ENCODE measurements around the gene HNRNPA1. TPM values are rescaled to one million over a fixed set of nuclear protein-coding genes. Genes with fewer than 3 reads are reported as not detected.
A peak's percentile ranks its signal among the peaks of the same experiment; 100 is the strongest.

HNRNPA1 gene
- total and polyA plus RNA-seq, 5 donors from 2014 or later, result 750 to 1,288 (median 852) TPM

DNA sequence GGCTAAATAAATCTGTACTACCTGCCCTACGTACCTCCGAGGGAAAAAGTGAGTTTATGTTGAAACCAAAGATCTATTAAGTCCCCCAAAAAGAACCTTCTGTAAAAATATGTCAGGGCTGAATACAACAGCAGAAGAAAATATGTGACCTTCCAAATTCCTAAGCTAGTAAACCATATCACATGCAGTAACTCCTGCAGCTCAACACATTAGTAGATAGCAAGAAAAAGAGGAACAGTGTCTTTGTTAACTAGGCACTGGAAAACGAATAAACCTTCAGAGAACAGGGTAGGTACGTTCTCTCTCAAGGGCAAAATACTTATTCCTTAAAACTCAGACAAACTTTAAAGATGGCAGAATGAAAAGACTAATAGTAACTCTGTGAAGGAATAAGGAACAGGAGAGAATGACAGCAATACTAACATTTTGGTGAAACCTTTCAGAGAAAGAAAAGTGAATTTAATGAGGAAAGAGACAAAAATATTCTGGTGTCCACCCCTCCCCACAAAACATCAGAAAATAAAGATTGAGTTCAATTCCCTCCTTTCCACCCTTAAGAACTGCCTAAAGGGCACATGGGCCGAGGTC lies 18.6 kb upstream of the HNRNPA1 start:
- DNase-seq, result no peak
- Histone ChIP-seq H3K4me3 (ENCODE audit: low read depth, low read length) (no peak overlapping the region), H3K9me3 (ENCODE audit: control insufficient read depth in 2 of 2, low read length in 2 of 2) (no peaks in the 10 kb centered on the region), H3K27me3 (ENCODE audit: control insufficient read depth, insufficient read depth, low read length) (no peaks in the 10 kb centered on the region), H3K4me1 (ENCODE audit: control insufficient read depth, insufficient read depth, low read length, poor library complexity, severe bottlenecking) (peaks cover 18% of the 10 kb centered on the region), H3K27ac (ENCODE audit: insufficient read depth, low read length, poor library complexity, severe bottlenecking) (no peak overlapping the region), H3K36me3 (ENCODE audit: control insufficient read depth, insufficient read depth, low read length) (peaks cover 4% of the 10 kb centered on the region)
- H3K4me3 Mint-ChIP-seq, result no peak overlapping the region
- H3K27me3 Mint-ChIP-seq, result no peaks in the 10 kb centered on the region
- peaks cover 7% of the 10 kb centered on the region for H3K36me3 Mint-ChIP-seq
- H3K4me1 Mint-ChIP-seq, result peaks cover 16 to 29% (median 19%) of the 10 kb centered on the region in 4 donors
- ATAC-seq (ENCODE audit: low read depth in 2 of 2), result no peak
- no peaks in the 10 kb centered on the region for H3K9me3 Mint-ChIP-seq
- H3K27ac Mint-ChIP-seq, result peak overlapping the region; percentile 33 to 55 (median 53)

DNA sequence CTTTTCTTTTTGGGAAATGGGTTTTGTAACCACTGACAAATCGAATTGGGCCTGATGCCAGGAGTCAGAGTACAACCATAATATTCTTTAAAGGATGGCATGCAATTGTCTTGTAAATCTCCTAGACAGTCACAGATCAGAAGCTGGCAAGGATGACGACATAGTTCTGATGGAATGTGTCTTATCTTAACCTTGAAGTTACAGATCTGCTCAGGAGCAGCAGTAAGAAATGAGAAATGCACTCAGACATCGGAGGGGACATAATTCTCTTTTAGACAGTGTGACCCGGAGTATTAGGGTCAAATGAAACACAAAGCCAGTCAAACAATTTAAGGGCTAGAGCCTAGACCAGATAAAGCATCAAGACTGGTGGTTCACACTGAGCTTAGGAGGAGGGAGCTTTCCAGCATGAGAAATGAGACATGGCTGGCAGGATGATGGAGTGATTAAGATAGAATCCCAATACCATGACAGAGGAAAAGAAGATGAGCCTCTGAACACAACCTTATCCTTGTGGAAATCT lies 18.1 kb upstream of the HNRNPA1 start:
- Mint-ChIP-seq H3K36me3 (peaks cover 9% of the 10 kb centered on the region), H3K27ac (no peak overlapping the region), H3K4me3 (no peak overlapping the region), H3K9me3 (no peaks in the 10 kb centered on the region), H3K27me3 (no peaks in the 10 kb centered on the region), H3K4me1 (peaks cover 17 to 29% (median 20%) of the 10 kb centered on the region in 4 donors)
- H3K36me3 ChIP-seq (ENCODE audit: control insufficient read depth, insufficient read depth, low read length), result no peaks in the 10 kb centered on the region
- ATAC-seq (ENCODE audit: low read depth in 2 of 2) (no peak), DNase-seq (no peak)
- peaks cover 18% of the 10 kb centered on the region for H3K4me1 ChIP-seq (ENCODE audit: control insufficient read depth, insufficient read depth, low read length, poor library complexity, severe bottlenecking)
- no peaks in the 10 kb centered on the region for H3K9me3 ChIP-seq (ENCODE audit: control insufficient read depth in 2 of 2, low read length in 2 of 2)
- no peak overlapping the region for H3K27ac ChIP-seq (ENCODE audit: insufficient read depth, low read length, poor library complexity, severe bottlenecking)
- no peak overlapping the region for H3K4me3 ChIP-seq (ENCODE audit: low read depth, low read length)
- H3K27me3 ChIP-seq (ENCODE audit: control insufficient read depth, insufficient read depth, low read length), result no peaks in the 10 kb centered on the region

DNA sequence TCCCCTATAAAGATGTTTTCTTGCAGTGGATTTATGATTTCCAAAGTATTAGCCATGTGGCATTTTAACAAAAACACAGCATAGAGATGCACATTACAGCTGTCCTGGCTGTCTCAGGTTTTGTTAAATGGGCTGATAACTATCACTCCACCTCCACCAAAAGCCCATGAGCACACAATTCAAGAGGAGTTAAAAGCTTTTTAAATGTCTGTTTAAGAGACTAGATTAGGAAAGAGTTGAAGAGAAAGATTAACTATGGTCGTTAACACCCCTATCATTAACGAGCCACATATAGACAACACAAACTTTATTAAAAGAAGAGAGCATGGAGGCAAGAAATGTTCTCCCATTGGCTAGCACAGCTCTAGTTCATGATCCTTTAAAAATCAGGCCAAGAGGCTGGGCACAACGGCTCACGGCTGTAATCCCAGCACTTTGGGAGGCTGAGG lies 15.1 kb upstream of the HNRNPA1 start:
- Histone ChIP-seq H3K4me3 (ENCODE audit: low read depth, low read length) (no peak overlapping the region), H3K27ac (ENCODE audit: insufficient read depth, low read length, poor library complexity, severe bottlenecking) (no peak overlapping the region), H3K4me1 (ENCODE audit: control insufficient read depth, insufficient read depth, low read length, poor library complexity, severe bottlenecking) (no peaks in the 10 kb centered on the region), H3K36me3 (ENCODE audit: control insufficient read depth, insufficient read depth, low read length) (no peaks in the 10 kb centered on the region), H3K9me3 (ENCODE audit: control insufficient read depth in 2 of 2, low read length in 2 of 2) (no peaks in the 10 kb centered on the region), H3K27me3 (ENCODE audit: control insufficient read depth, insufficient read depth, low read length) (no peaks in the 10 kb centered on the region)
- Mint-ChIP-seq H3K27me3 (no peaks in the 10 kb centered on the region), H3K36me3 (peaks cover 9% of the 10 kb centered on the region), H3K4me3 (no peak overlapping the region), H3K27ac (peak overlapping the region in 2 of 3 donors; percentile 36 to 40), H3K9me3 (no peaks in the 10 kb centered on the region), H3K4me1 (peaks cover 10 to 18% (median 15%) of the 10 kb centered on the region in 4 donors)
- ATAC-seq (ENCODE audit: low read depth in 2 of 2) (no peak), DNase-seq (no peak)

DNA sequence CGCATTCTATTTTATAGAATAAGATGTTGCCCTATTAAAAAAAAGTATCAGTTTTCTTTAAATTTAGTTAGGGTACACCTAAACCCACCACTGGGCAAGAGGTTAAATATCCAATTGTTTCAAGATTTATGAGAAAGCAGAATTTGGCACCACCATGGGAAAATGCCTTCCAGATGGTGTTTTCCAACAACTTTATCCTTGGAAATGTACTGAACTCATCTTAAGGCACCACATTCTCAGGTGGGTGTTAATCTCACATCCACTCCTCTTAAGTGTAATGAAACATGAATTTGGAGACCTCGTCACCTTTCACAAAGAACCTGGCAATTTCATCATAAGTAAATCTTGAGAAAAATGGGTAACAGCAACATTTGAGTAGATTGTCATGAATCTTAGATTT lies 13.7 kb upstream of the HNRNPA1 start:
- H3K4me3 Mint-ChIP-seq, result no peak overlapping the region
- no peak for DNase-seq

DNA sequence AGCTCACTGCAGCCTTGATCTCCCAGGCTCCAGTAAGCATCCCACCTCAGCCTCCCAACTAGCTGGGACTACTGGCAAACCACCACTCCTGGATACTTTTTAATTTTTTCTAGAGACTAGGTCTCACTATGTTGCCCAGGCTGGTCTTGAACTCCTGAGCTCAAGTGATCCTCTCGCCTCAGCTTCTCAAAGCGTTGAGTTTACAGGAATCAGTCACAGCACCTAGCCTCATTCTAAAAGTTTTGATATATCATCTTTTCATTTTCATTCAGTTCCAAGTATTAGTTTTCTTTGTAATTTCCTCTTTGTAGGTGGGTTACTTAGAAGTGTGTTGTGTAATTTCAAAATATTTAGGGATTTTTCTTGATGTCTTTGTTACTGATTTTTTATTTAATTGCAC lies 10.2 kb upstream of the HNRNPA1 start:
- Mint-ChIP-seq H3K4me1 (peaks cover 28 to 53% (median 34%) of the 10 kb centered on the region in 4 donors), H3K27me3 (no peaks in the 10 kb centered on the region), H3K4me3 (no peak overlapping the region), H3K9me3 (no peaks in the 10 kb centered on the region), H3K36me3 (peaks cover 12% of the 10 kb centered on the region), H3K27ac (peak overlapping the region in 1 of 3 donors; percentile 93)
- Histone ChIP-seq H3K36me3 (ENCODE audit: control insufficient read depth, insufficient read depth, low read length) (peaks cover 7% of the 10 kb centered on the region), H3K27me3 (ENCODE audit: control insufficient read depth, insufficient read depth, low read length) (no peaks in the 10 kb centered on the region), H3K4me1 (ENCODE audit: control insufficient read depth, insufficient read depth, low read length, poor library complexity, severe bottlenecking) (peaks cover 4% of the 10 kb centered on the region), H3K4me3 (ENCODE audit: low read depth, low read length) (no peak overlapping the region), H3K9me3 (ENCODE audit: control insufficient read depth in 2 of 2, low read length in 2 of 2) (no peaks in the 10 kb centered on the region), H3K27ac (ENCODE audit: insufficient read depth, low read length, poor library complexity, severe bottlenecking) (no peak overlapping the region)
- peak in 1 of 2 donors; percentile 31 for ATAC-seq (ENCODE audit: low read depth in 2 of 2)
- peak in 1 of 3 donors; percentile 51 for DNase-seq

More for the DNA sequence above, 13.7 kb upstream of the HNRNPA1 start:
- H3K4me3 ChIP-seq (ENCODE audit: low read depth, low read length), result no peak overlapping the region
- ATAC-seq (ENCODE audit: low read depth in 2 of 2), result no peak
- no peaks in the 10 kb centered on the region for H3K27me3 ChIP-seq (ENCODE audit: control insufficient read depth, insufficient read depth, low read length)
- H3K36me3 ChIP-seq (ENCODE audit: control insufficient read depth, insufficient read depth, low read length), result no peaks in the 10 kb centered on the region
- Mint-ChIP-seq H3K27ac (no peak overlapping the region), H3K4me1 (peaks cover 15 to 28% (median 18%) of the 10 kb centered on the region in 4 donors), H3K27me3 (no peaks in the 10 kb centered on the region), H3K36me3 (peaks cover 9% of the 10 kb centered on the region), H3K9me3 (no peaks in the 10 kb centered on the region)
- H3K9me3 ChIP-seq (ENCODE audit: control insufficient read depth in 2 of 2, low read length in 2 of 2), result no peaks in the 10 kb centered on the region
- H3K4me1 ChIP-seq (ENCODE audit: control insufficient read depth, insufficient read depth, low read length, poor library complexity, severe bottlenecking), result peaks cover 2% of the 10 kb centered on the region
- H3K27ac ChIP-seq (ENCODE audit: insufficient read depth, low read length, poor library complexity, severe bottlenecking), result no peak overlapping the region

DNA sequence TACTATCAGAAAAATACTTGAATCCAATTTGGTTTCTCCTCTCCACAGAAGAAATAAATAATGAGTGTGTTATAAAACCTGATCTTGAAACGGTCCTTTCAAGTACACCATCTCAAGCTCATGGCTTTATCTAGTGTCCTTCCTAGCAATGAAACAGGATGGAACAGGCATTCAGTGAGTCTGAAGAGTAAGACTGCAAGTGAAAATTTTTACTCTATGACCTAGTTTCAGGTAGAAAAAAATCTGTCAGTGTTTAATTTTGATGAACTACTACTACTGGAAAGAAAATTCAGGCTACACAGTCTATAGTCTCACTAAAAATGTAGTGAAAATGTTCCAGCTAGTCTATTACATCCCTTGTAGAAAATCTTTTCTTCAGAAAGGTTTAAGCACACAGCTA lies 8.3 kb upstream of the HNRNPA1 start:
- Mint-ChIP-seq H3K4me1 (peaks cover 35 to 72% (median 44%) of the 10 kb centered on the region in 4 donors), H3K9me3 (no peaks in the 10 kb centered on the region), H3K36me3 (peaks cover 6% of the 10 kb centered on the region), H3K27me3 (no peaks in the 10 kb centered on the region), H3K4me3 (no peak overlapping the region), H3K27ac (peak overlapping the region; percentile 3 to 66 (median 45))
- Histone ChIP-seq H3K4me1 (ENCODE audit: control insufficient read depth, insufficient read depth, low read length, poor library complexity, severe bottlenecking) (peaks cover 15% of the 10 kb centered on the region), H3K27ac (ENCODE audit: insufficient read depth, low read length, poor library complexity, severe bottlenecking) (peak overlapping the region; percentile 28), H3K4me3 (ENCODE audit: low read depth, low read length) (no peak overlapping the region), H3K36me3 (ENCODE audit: control insufficient read depth, insufficient read depth, low read length) (peaks cover 7% of the 10 kb centered on the region), H3K27me3 (ENCODE audit: control insufficient read depth, insufficient read depth, low read length) (no peaks in the 10 kb centered on the region), H3K9me3 (ENCODE audit: control insufficient read depth in 2 of 2, low read length in 2 of 2) (no peaks in the 10 kb centered on the region)
- DNase-seq (peak in 1 of 3 donors; percentile 34), ATAC-seq (ENCODE audit: low read depth in 2 of 2) (no peak)

DNA sequence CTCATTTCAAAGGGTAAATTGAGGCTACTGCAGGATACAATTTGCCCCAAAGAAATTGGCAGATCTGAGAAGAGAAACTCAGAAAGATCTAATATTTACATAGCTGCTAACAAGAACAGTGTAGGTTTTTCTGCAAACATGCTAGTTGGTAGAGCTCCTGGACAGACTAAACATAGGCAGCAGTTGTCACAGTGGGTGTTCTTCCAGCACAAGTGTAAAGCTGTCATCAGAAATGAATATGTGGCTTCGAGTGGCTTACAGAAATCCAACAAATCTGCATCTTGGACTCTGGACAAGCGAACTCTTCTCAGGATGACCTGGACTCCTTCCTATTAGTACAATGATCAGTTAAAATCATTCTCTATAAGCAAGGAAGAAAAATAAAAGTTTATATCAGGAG lies 6.5 kb upstream of the HNRNPA1 start:
- no peak overlapping the region for H3K27ac ChIP-seq (ENCODE audit: insufficient read depth, low read length, poor library complexity, severe bottlenecking)
- H3K4me1 Mint-ChIP-seq, result peaks cover 35 to 69% (median 44%) of the 10 kb centered on the region in 4 donors
- peaks cover 7% of the 10 kb centered on the region for H3K36me3 ChIP-seq (ENCODE audit: control insufficient read depth, insufficient read depth, low read length)
- DNase-seq (no peak), ATAC-seq (ENCODE audit: low read depth in 2 of 2) (no peak)
- no peaks in the 10 kb centered on the region for H3K9me3 Mint-ChIP-seq
- H3K36me3 Mint-ChIP-seq, result peaks cover 6% of the 10 kb centered on the region
- H3K27ac Mint-ChIP-seq, result peak overlapping the region in 2 of 3 donors; percentile 29 to 42
- peaks cover 32% of the 10 kb centered on the region for H3K4me1 ChIP-seq (ENCODE audit: control insufficient read depth, insufficient read depth, low read length, poor library complexity, severe bottlenecking)
- no peaks in the 10 kb centered on the region for H3K27me3 ChIP-seq (ENCODE audit: control insufficient read depth, insufficient read depth, low read length)
- no peaks in the 10 kb centered on the region for H3K27me3 Mint-ChIP-seq
- H3K9me3 ChIP-seq (ENCODE audit: control insufficient read depth in 2 of 2, low read length in 2 of 2), result no peaks in the 10 kb centered on the region
- H3K4me3 ChIP-seq (ENCODE audit: low read depth, low read length), result no peak overlapping the region
- H3K4me3 Mint-ChIP-seq, result peak overlapping the region in 1 of 4 donors; percentile 32

DNA sequence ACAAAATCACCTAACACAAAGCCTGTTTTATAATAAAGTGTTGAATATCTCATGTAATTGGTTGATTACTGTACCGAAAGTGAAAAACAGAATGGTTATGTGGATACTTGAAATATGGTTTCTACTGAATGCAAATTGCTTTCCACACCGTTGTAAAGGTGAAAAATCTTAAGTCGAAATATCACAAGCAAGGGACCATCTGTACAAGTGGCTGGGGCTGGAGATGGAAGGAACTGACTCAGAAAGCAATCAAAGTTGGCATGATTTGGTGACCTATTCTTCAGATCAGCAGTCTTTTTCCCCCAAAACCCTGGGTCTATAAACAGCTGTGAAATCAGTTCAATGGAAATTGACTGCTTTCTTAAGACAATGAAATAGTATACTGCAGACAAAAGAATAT lies 4.2 kb upstream of the HNRNPA1 start:
- no peaks in the 10 kb centered on the region for H3K27me3 ChIP-seq (ENCODE audit: control insufficient read depth, insufficient read depth, low read length)
- Mint-ChIP-seq H3K9me3 (no peaks in the 10 kb centered on the region), H3K27ac (peak overlapping the region in 2 of 3 donors; percentile 85 to 88), H3K4me3 (peak overlapping the region; percentile 33 to 54 (median 51)), H3K27me3 (no peaks in the 10 kb centered on the region), H3K4me1 (peaks cover 34 to 51% (median 35%) of the 10 kb centered on the region in 4 donors), H3K36me3 (peaks cover 9% of the 10 kb centered on the region)
- H3K36me3 ChIP-seq (ENCODE audit: control insufficient read depth, insufficient read depth, low read length), result peaks cover 8% of the 10 kb centered on the region
- H3K4me1 ChIP-seq (ENCODE audit: control insufficient read depth, insufficient read depth, low read length, poor library complexity, severe bottlenecking), result peaks cover 43% of the 10 kb centered on the region
- ATAC-seq (ENCODE audit: low read depth in 2 of 2) (no peak), DNase-seq (no peak)
- peak overlapping the region; percentile 46 for H3K4me3 ChIP-seq (ENCODE audit: low read depth, low read length)
- peak overlapping the region; percentile 26 for H3K27ac ChIP-seq (ENCODE audit: insufficient read depth, low read length, poor library complexity, severe bottlenecking)
- H3K9me3 ChIP-seq (ENCODE audit: control insufficient read depth in 2 of 2, low read length in 2 of 2), result no peaks in the 10 kb centered on the region
